Stomach smooth muscle (tissue), 2 donors: ENCODE results near the gene TLE1.
"Not testable (repeated sequence)": the region's sequence is repeated elsewhere in the genome, so short reads cannot be mapped to it uniquely, and the experiment has no call there.

Source experiments
- H3K27ac ChIP-seq: one replicate; pipeline ENCODE4 v1.7.0; 2013; ENCODE audit warnings: mild to moderate bottlenecking, low read length, inconsistent platforms
- H3K27me3 ChIP-seq, 2 donors: one replicate each; pipeline ENCODE4 v1.7.0; 2013; ENCODE audit warnings: low read length in 2 of 2; ENCODE audit not compliant: insufficient read depth in 2 of 2, control insufficient read depth in 1 of 2
- H3K36me3 ChIP-seq, 2 donors: one replicate each; pipeline ENCODE4 v1.7.0; 2013; ENCODE audit warnings: low read length in 2 of 2; ENCODE audit not compliant: control insufficient read depth in 2 of 2, insufficient read depth in 2 of 2
- H3K4me1 ChIP-seq: one replicate; pipeline ENCODE4 v1.7.0; 2013; ENCODE audit warnings: low read length; ENCODE audit not compliant: control insufficient read depth, insufficient read depth
- H3K4me3 ChIP-seq, 2 donors: one replicate each; pipeline ENCODE4 v1.7.0; 2013; ENCODE audit warnings: low read length in 2 of 2
- H3K9ac ChIP-seq, 2 donors: one replicate each; pipeline ENCODE4 v1.7.0; 2013; ENCODE audit warnings: low read length in 2 of 2, mild to moderate bottlenecking in 1 of 2
- H3K9me3 ChIP-seq, 2 donors: one replicate each; pipeline ENCODE4 v1.7.0; 2013; ENCODE audit warnings: low read length in 2 of 2; ENCODE audit not compliant: control insufficient read depth in 2 of 2
- donor health status: healthy.
- donor health status: Pancreatic carcinoma.

TLE1 gene

GRCh38 chr9:81689343-81690175 is at the start of gene TLE1:
Gene TLE1 (minus strand): TSS chr9:81689547. CDS start chr9:81688240, 1,307 bp downstream.
- H3K36me3 ChIP-seq, result no peaks in the 10 kb centered on the region
- H3K4me3 ChIP-seq, result peak within 1 kb of the TSS; percentile 73 to 89
- H3K27me3 ChIP-seq, result no peaks in the 10 kb centered on the region
- H3K27ac ChIP-seq, result peak within 1 kb of the TSS; percentile 78
- H3K9me3 ChIP-seq, result no peaks in the 10 kb centered on the region
- peak within 1 kb of the TSS; percentile 83 to 84 for H3K9ac ChIP-seq
- H3K4me1 ChIP-seq, result peaks cover 11% of the 10 kb centered on the region

GRCh38 chr9:81737871-81738507 is 48.6 kb upstream of the TLE1 start:
- Histone ChIP-seq H3K27ac (no peak overlapping the region), H3K9ac (no peak overlapping the region), H3K4me1 (no peaks in the 10 kb centered on the region)

GRCh38 chr9:81730498-81730897 is 41.2 kb upstream of the TLE1 start:
- not testable (repeated sequence) for H3K27ac ChIP-seq, H3K9me3 ChIP-seq, H3K36me3 ChIP-seq, H3K9ac ChIP-seq, H3K4me1 ChIP-seq, H3K4me3 ChIP-seq, H3K27me3 ChIP-seq

More at GRCh38 chr9:81737871-81738507, 48.6 kb upstream of the TLE1 start:
- H3K27me3 ChIP-seq, result no peaks in the 10 kb centered on the region
- H3K9me3 ChIP-seq, result no peaks in the 10 kb centered on the region
- H3K4me3 ChIP-seq, result no peak overlapping the region
- H3K36me3 ChIP-seq, result no peaks in the 10 kb centered on the region

- Histone ChIP-seq H3K27me3 (no peaks in the 10 kb centered on the region), H3K4me3 (no peak overlapping the region), H3K9me3 (no peaks in the 10 kb centered on the region), H3K36me3 (no peaks in the 10 kb centered on the region), H3K4me1 (no peaks in the 10 kb centered on the region), H3K9ac (no peak overlapping the region), H3K27ac (no peak overlapping the region)
Observed at GRCh38 chr9:81729135-81729534, 39.8 kb upstream of the TLE1 start.

GRCh38 chr9:81724242-81724889 is 35.0 kb upstream of the TLE1 start:
- no peak overlapping the region for H3K27ac ChIP-seq
- no peak overlapping the region for H3K4me3 ChIP-seq
- H3K9me3 ChIP-seq, result peaks cover 0 to 3% of the 10 kb centered on the region in 2 donors
- no peaks in the 10 kb centered on the region for H3K36me3 ChIP-seq
- no peaks in the 10 kb centered on the region for H3K4me1 ChIP-seq
- no peak overlapping the region for H3K9ac ChIP-seq
- H3K27me3 ChIP-seq, result no peaks in the 10 kb centered on the region

- Histone ChIP-seq H3K27ac (no peak overlapping the region), H3K27me3 (no peaks in the 10 kb centered on the region), H3K4me3 (no peak overlapping the region), H3K9ac (no peak overlapping the region), H3K9me3 (peaks cover 0 to 3% of the 10 kb centered on the region in 2 donors), H3K4me1 (no peaks in the 10 kb centered on the region), H3K36me3 (no peaks in the 10 kb centered on the region)
Observed at GRCh38 chr9:81722277-81722676, 32.9 kb upstream of the TLE1 start.

GRCh38 chr9:81720450-81721086 is 31.2 kb upstream of the TLE1 start:
- no peaks in the 10 kb centered on the region for H3K4me1 ChIP-seq

GRCh38 chr9:81719972-81720371 is 30.6 kb upstream of the TLE1 start:
- Histone ChIP-seq H3K9ac (no peak overlapping the region), H3K4me1 (no peaks in the 10 kb centered on the region), H3K9me3 (peaks cover 0 to 3% of the 10 kb centered on the region in 2 donors), H3K36me3 (no peaks in the 10 kb centered on the region), H3K4me3 (no peak overlapping the region), H3K27ac (no peak overlapping the region), H3K27me3 (no peaks in the 10 kb centered on the region)

More at GRCh38 chr9:81720450-81721086, 31.2 kb upstream of the TLE1 start:
- Histone ChIP-seq H3K27ac (no peak overlapping the region), H3K36me3 (no peaks in the 10 kb centered on the region), H3K9ac (no peak overlapping the region), H3K4me3 (no peak overlapping the region), H3K9me3 (peaks cover 0 to 3% of the 10 kb centered on the region in 2 donors), H3K27me3 (no peaks in the 10 kb centered on the region)

GRCh38 chr9:81718244-81718643 is 28.9 kb upstream of the TLE1 start:
- Histone ChIP-seq H3K9ac (no peak overlapping the region), H3K9me3 (peaks cover 0 to 3% of the 10 kb centered on the region in 2 donors), H3K4me1 (no peaks in the 10 kb centered on the region), H3K27ac (no peak overlapping the region), H3K4me3 (no peak overlapping the region), H3K27me3 (no peaks in the 10 kb centered on the region), H3K36me3 (no peaks in the 10 kb centered on the region)

- Histone ChIP-seq H3K4me1 (no peaks in the 10 kb centered on the region), H3K4me3 (no peak overlapping the region), H3K27me3 (no peaks in the 10 kb centered on the region), H3K36me3 (no peaks in the 10 kb centered on the region), H3K9ac (no peak overlapping the region), H3K27ac (no peak overlapping the region), H3K9me3 (peaks cover 0 to 3% of the 10 kb centered on the region in 2 donors)
Observed at GRCh38 chr9:81717747-81718077, 28.4 kb upstream of the TLE1 start.
